ENCODE data around the gene FGA.
"Not testable (repeated sequence)": the region's sequence is repeated elsewhere in the genome, so short reads cannot be mapped to it uniquely, and the experiment has no call there.

FGA gene

DNA sequence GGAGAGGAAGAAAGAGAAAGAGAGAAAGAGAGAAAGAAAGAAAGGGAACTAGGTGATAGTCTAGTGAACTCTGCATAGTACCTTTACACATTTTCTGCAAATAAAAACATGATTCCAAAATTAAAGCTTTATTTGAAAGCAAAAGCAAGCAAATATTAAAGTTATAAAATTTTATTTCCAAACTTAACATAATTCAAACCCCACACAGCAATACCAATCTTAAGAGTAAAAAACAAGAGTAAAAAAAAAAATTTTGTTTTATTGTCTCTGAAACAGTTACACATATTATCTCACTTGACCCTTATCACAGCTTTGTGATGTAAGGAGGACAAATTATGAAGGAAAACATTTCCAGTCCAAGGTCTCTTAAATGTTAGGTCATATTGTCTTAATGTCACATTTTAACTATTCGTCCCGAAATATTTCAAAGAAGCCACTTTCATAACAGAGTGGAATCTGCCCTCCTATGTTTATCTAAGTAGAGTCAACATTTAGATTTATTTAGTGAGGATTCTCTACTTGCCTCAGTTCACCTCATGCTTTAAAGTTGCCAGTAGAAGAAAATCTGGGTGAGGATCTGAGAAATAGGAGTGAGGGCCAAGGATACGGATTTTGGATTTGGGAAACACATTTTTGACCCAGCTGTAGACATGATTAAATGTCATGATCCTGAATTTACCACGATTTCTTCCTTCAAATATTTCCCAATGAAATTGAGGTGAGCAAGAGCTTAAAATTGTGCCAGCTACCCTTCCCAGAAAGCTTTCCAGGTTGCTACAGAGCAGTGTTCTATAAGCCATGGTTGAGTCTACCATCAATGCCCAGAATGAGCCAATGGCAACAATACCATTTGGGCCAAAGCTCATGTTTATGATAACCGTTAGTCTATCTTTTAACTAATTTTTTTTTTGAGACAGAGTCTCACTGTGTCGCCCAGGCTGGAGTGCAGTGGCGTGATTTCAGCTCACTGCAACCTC is 7.5 kb upstream of the FGA start:
- TF ChIP-seq POLR2A (IDR thresholded peaks at IDR 0.05; ENCODE audit: low read depth, low read length) (no peak), TAF1 (IDR thresholded peaks at IDR 0.05; ENCODE audit: low read depth, low read length) (no peak), POU2F2 (IDR thresholded peaks at IDR 0.05; ENCODE audit: low read depth, low read length) (no peak), PAX5 (IDR thresholded peaks at IDR 0.05; ENCODE audit: insufficient read depth, low read length, severe bottlenecking) (no peak), SPI1 (IDR thresholded peaks at IDR 0.05; ENCODE audit: low read depth, low read length) (no peak)
- no peak for FAIRE-seq
- no peak for DNase-seq (ENCODE audit: insufficient read length, low spot score)

DNA sequence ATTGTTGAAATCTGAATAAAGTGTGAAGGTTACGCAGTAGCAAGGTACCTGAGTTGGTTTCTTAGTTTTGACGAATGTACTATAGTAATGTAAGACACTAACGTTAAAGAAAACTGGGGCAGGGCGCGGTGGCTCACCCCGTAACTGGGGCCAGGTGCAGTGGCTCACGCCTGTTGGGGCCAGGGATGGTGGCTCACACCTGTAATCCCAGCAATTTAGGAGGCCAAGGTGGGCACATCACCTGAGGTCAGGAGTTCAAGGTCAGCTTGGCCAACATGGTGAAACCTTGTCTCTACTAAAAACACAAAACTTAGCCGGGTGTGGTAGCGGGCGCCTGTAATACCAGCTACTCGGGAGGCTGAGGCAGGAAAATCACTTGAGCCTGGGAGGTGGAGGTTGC is 6.7 kb upstream of the FGA start:
- DNase-seq (ENCODE audit: insufficient read length, low spot score); FAIRE-seq: not testable (repeated sequence)

DNA sequence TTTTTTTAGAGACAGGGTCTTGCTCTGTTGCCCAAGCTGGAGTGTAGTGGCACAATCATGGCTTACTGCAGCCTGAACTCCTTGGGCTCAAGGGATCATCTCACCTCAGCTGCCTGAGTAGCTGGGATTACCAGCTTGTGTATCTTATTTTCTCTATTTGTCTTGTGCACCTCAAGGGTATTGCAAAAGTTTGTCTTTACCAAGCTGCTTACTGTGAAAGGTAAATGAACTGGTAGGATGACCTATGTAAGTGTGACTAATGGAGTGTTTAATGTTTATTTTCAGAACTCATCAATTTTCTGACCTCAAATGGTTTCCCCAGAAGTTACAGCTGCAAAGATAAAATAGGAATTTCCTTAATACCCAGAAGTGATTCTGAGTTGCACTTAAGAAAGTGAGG is 5.3 kb upstream of the FGA start:
- FAIRE-seq (no peak), DNase-seq (ENCODE audit: insufficient read length, low spot score) (no peak)
- TF ChIP-seq TAF1 (IDR thresholded peaks at IDR 0.05; ENCODE audit: low read depth, low read length) (no peak), POLR2A (IDR thresholded peaks at IDR 0.05; ENCODE audit: low read depth, low read length) (no peak), PAX5 (IDR thresholded peaks at IDR 0.05; ENCODE audit: insufficient read depth, low read length, severe bottlenecking) (no peak), POU2F2 (IDR thresholded peaks at IDR 0.05; ENCODE audit: low read depth, low read length) (no peak), SPI1 (IDR thresholded peaks at IDR 0.05; ENCODE audit: low read depth, low read length) (no peak), POLR2AphosphoS5 (IDR thresholded peaks at IDR 0.05; ENCODE audit: low read depth, low read length) (no peak)

DNA sequence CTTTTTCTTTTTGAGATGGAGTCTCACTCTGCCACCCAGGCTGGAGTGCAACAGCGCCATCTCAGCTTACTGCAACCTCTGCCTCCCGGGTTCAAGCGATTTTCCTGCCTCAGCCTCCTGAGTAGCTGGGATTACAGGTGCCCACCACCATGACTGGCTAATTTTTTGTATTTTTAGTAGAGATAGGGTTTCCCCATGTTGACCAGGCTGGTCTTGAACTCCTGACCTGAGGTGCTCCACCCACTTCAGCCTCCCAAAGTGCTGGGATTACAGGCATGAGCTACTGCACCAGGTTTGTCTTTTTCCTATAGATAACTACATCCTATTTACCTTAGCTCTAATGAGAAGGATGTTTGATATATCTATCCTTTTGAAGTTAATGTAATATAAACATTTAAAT is 3.8 kb upstream of the FGA start:
- not testable (repeated sequence) for DNase-seq (ENCODE audit: insufficient read length, low spot score); FAIRE-seq

DNA sequence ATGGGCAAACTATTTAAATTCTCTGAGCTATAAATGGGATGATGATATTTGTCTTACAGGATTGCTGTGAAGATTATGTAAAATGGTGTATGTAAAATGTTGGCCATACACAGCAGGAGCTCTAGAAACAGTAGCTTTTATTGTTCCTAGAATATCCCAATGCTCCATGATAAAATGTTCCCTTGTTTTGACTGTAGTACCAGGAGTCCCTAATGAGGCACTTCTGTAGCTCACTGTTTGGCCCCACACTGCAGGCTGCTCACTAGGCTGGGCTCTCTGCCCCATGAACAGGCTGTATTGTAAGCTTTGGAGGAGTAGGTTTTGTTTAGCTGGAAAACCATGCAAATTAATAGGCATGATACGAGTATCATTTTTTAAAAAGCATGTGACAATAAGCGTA is 3.3 kb upstream of the FGA start:
- no peak for FAIRE-seq
- DNase-seq (ENCODE audit: insufficient read length, low spot score), result no peak

DNA sequence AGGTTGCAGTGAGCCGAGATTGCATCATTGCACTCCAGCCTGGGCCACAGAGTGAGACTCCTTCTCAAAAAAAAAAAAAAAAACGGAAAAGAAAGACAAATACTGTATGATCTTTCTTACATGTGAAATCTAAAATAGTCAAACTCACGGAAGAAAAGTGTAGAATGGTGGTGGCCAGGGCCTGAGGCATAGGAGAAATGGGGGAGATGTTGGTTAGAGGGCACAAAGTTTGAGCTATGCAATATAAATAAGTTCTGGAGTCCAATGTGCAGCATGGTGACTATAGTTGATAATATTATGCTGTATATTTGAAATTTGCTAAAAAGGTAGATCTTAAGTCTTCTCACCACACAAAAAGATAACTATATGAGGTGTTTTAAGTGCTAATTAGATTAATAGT is 1.3 kb upstream of the FGA start:
- no peak for FAIRE-seq
- no peak for DNase-seq (ENCODE audit: insufficient read length, low spot score)
- TF ChIP-seq TAF1 (IDR thresholded peaks at IDR 0.05; ENCODE audit: low read depth, low read length) (no peak), POLR2AphosphoS5 (IDR thresholded peaks at IDR 0.05; ENCODE audit: low read depth, low read length) (no peak), POLR2A (IDR thresholded peaks at IDR 0.05; ENCODE audit: low read depth, low read length) (no peak)

More for the DNA sequence above, 3.3 kb upstream of the FGA start:
- TF ChIP-seq POLR2AphosphoS5 (IDR thresholded peaks at IDR 0.05; ENCODE audit: low read depth, low read length) (no peak), PAX5 (IDR thresholded peaks at IDR 0.05; ENCODE audit: insufficient read depth, low read length, severe bottlenecking) (no peak), TAF1 (IDR thresholded peaks at IDR 0.05; ENCODE audit: low read depth, low read length) (no peak), POU2F2 (IDR thresholded peaks at IDR 0.05; ENCODE audit: low read depth, low read length) (no peak)

DNA sequence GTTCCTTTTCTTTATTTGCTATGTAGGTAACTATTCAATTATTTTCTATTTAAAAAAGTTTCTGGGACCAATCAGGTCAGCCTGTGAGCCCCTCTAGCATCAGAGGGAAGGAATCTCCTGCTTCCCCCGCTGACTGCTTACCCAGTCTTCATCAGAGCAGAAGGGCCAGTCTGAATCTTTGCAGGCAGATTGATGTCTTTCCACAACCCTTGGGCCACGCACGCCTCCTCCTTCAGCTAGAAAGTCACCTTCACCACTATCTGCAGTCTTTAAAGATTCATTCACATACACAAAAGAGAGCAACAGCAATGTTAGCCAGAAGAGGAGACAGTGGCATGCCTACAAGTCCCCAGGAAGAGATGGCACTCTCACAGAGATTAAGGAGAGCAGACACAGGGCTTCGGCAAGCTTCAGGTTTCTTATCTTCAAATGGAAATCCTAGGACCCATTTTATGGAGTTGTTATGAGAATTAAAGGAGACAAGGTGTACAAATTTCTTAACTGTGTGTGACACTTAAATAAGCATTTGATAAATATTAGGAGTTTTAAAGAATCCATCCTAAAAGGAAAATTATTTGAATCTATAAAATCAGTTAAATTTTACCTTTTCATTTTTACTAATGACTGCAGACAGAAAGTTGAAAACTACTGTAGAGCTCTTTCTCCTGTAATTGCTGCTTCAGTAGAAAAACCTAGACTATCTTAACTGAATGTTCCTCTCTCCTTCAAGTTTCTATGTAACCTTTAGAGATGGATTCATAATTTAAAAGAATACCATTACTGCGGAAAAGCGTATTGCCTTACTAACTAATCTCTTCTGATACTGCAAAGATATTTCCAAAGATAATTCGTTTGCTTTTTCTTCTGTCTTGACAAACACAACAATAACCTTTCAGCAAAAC is 995 bp downstream of the FGA start:
- FAIRE-seq (no peak), DNase-seq (ENCODE audit: insufficient read length, low spot score) (no peak)
- TF ChIP-seq POU2F2 (IDR thresholded peaks at IDR 0.05; ENCODE audit: low read depth, low read length) (no peak), TAF1 (IDR thresholded peaks at IDR 0.05; ENCODE audit: low read depth, low read length) (no peak), SPI1 (IDR thresholded peaks at IDR 0.05; ENCODE audit: low read depth, low read length) (no peak), POLR2A (IDR thresholded peaks at IDR 0.05; ENCODE audit: low read depth, low read length) (no peak), POLR2AphosphoS5 (IDR thresholded peaks at IDR 0.05; ENCODE audit: low read depth, low read length) (no peak), PAX5 (IDR thresholded peaks at IDR 0.05; ENCODE audit: insufficient read depth, low read length, severe bottlenecking) (no peak)

DNA sequence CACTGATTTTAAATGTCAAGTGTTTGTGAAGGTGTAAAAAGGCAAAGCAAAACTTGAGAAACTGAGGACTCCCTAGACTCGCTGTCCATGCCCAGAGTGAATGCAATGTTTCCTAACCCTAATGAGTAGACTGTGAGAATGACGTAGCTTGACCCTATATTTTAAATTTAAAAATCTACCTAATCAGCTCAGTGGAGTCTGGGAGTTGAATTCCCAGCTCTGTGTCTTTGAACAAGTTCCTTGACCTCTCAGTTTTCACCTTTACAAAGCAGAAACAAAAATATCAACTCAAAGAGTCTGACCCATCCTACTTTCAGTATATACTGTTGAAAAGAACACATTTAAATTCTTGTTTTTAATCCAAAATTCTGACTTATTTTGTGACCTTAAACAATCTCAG is 2.3 kb downstream of the FGA start:
- FAIRE-seq, result no peak
- no peak for DNase-seq (ENCODE audit: insufficient read length, low spot score)
- TF ChIP-seq POU2F2 (IDR thresholded peaks at IDR 0.05; ENCODE audit: low read depth, low read length), result no peak
- TF ChIP-seq TAF1 (IDR thresholded peaks at IDR 0.05; ENCODE audit: low read depth, low read length), result no peak
- no peak for TF ChIP-seq POLR2AphosphoS5 (IDR thresholded peaks at IDR 0.05; ENCODE audit: low read depth, low read length)
- no peak for TF ChIP-seq POLR2A (IDR thresholded peaks at IDR 0.05; ENCODE audit: low read depth, low read length)
- TF ChIP-seq SPI1 (IDR thresholded peaks at IDR 0.05; ENCODE audit: low read depth, low read length), result no peak

DNA sequence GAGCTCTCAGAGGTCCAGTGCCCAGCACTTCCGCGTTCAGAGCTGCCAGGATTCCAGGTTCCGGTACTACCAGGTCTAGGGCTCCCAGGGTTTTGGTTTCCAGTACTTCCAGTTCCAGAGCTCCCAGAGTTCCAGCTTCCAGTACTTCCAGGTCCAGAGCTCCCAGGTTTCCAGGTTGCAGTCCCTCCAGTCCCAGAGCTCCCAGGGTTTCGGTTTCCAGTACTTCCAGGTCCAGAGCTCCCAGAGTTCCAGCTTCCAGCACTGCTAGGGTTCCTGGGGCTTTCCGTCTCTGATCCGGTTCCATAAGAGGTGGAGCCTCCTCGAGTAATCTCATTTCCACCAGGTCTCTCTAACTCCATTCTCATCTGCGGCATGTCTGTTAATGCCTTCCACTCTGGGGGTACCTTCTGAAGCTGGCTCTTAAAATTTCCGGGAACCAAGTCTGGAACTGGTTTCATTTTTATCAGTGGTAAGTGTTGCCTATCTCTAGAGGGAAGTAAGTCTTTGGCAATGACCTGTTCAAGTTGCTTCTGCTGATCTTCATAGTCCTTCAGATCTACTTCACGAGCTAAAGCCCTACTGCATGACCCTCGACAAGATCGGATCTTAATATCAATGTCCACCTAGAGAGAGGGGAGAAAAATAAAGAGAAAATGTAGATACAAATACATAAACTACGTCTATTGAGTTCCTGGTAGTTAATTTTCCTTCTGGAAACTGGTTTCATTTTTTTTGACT is 4.1 kb downstream of the FGA start:
- FAIRE-seq (no peak), DNase-seq (ENCODE audit: insufficient read length, low spot score) (no peak)
- TF ChIP-seq POLR2A (IDR thresholded peaks at IDR 0.05; ENCODE audit: low read depth, low read length) (no peak), POLR2AphosphoS5 (IDR thresholded peaks at IDR 0.05; ENCODE audit: low read depth, low read length) (no peak), TAF1 (IDR thresholded peaks at IDR 0.05; ENCODE audit: low read depth, low read length) (no peak), PAX5 (IDR thresholded peaks at IDR 0.05; ENCODE audit: insufficient read depth, low read length, severe bottlenecking) (no peak), POU2F2 (IDR thresholded peaks at IDR 0.05; ENCODE audit: low read depth, low read length) (no peak), SPI1 (IDR thresholded peaks at IDR 0.05; ENCODE audit: low read depth, low read length) (no peak)

Data from GM12891 (cell line).